ENCODE results near the gene FAM153A.
"Not testable (repeated sequence)": the region's sequence is repeated elsewhere in the genome, so short reads cannot be mapped to it uniquely, and the experiment has no call there.

DNA sequence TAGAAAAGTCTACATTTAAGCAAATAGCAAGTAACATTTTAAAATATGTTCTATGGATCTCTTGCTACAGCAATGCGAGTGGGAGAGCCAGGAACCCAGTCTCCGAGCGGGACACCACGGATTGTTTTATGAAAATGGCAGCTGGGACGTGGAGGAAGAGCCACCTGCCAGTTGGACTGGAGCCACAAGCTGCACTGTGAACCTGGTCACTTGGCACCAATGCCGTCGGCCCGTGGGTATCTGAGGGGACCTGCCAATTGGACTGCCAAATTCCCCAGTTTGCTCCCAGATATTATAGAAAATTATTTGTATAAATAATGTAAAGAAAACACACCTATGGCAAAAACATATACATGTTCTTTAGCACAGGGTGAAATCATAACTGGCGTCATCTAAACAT is 10.6 kb upstream of the FAM153A start:
- TF ChIP-seq POLR2AphosphoS5, POLR2A, TAF1, SPI1, POU2F2 (IDR thresholded peaks at IDR 0.05; ENCODE audit: low read depth, low read length): not testable (repeated sequence)

All from GM12891 (cell line).